ENCODE data around the gene COL4A2. TPM values are rescaled to one million over a fixed set of nuclear protein-coding genes. Genes with fewer than 3 reads are reported as not detected.

Gene COL4A2
- total and polyA plus RNA-seq, 3 experiments from 2014 or later, result not detected

- Mint-ChIP-seq H3K27ac (no peak overlapping the region), H3K9me3 (no peaks in the 10 kb centered on the region), H3K4me1 (no peaks in the 10 kb centered on the region), H3K27me3 (peaks cover 5 to 24% of the 10 kb centered on the region in 2 donors), H3K4me3 (no peak overlapping the region), H3K36me3 (no peaks in the 10 kb centered on the region)
- H3K27me3 ChIP-seq (ENCODE audit: insufficient read depth, low read length, poor library complexity, severe bottlenecking), result no peaks in the 10 kb centered on the region
- H3K36me3 ChIP-seq (ENCODE audit: insufficient read depth, low read length), result no peaks in the 10 kb centered on the region
- H3K4me1 ChIP-seq (ENCODE audit: insufficient read depth, low read length), result no peaks in the 10 kb centered on the region
- CTCF ChIA-PET, result no interaction called here
- DNase-seq, result no peak
- no peaks in the 10 kb centered on the region for H3K9me3 ChIP-seq (ENCODE audit: low read length)
- H3K4me3 ChIP-seq (ENCODE audit: low read length), result no peak overlapping the region
- POLR2A ChIA-PET, result no interaction called here
- no peak overlapping the region for H3K27ac ChIP-seq (ENCODE audit: low read depth, low read length)
Observed at GRCh38 chr13:110263404-110263803, 43.7 kb upstream of the COL4A2 start.

- no peaks in the 10 kb centered on the region for H3K4me1 Mint-ChIP-seq
- Histone ChIP-seq H3K9me3 (ENCODE audit: low read length) (no peaks in the 10 kb centered on the region), H3K27me3 (ENCODE audit: insufficient read depth, low read length, poor library complexity, severe bottlenecking) (no peaks in the 10 kb centered on the region), H3K27ac (ENCODE audit: low read depth, low read length) (no peak overlapping the region), H3K36me3 (ENCODE audit: insufficient read depth, low read length) (no peaks in the 10 kb centered on the region), H3K4me1 (ENCODE audit: insufficient read depth, low read length) (no peaks in the 10 kb centered on the region), H3K4me3 (ENCODE audit: low read length) (no peak overlapping the region)
- CTCF ChIA-PET, result interaction anchor here (1.1 kb wide), 1 partner anchor 42 kb away, joined by 3 read pairs; no protein-coding TSS in a partner anchor
- H3K4me3 Mint-ChIP-seq, result no peak overlapping the region
- peaks cover 5 to 24% of the 10 kb centered on the region in 2 donors for H3K27me3 Mint-ChIP-seq
- H3K9me3 Mint-ChIP-seq, result no peaks in the 10 kb centered on the region
- POLR2A ChIA-PET, result no interaction called here
- H3K36me3 Mint-ChIP-seq, result no peaks in the 10 kb centered on the region
- H3K27ac Mint-ChIP-seq, result no peak overlapping the region
- no peak for DNase-seq
Observed at GRCh38 chr13:110263888-110264287, 43.2 kb upstream of the COL4A2 start.

GRCh38 chr13:110264685-110265275 lies 42.3 kb upstream of the COL4A2 start:
- no peaks in the 10 kb centered on the region for H3K36me3 Mint-ChIP-seq
- no peaks in the 10 kb centered on the region for H3K4me1 Mint-ChIP-seq
- no peak overlapping the region for H3K4me3 Mint-ChIP-seq
- ChIA-PET POLR2A (no interaction called here), CTCF (interaction anchor here (1.1 kb wide), 1 partner anchor 43 kb away, joined by 3 read pairs; no protein-coding TSS in a partner anchor)
- H3K4me1 ChIP-seq (ENCODE audit: insufficient read depth, low read length), result no peaks in the 10 kb centered on the region
- no peaks in the 10 kb centered on the region for H3K9me3 Mint-ChIP-seq
- DNase-seq, result no peak
- no peak overlapping the region for H3K27ac ChIP-seq (ENCODE audit: low read depth, low read length)
- no peaks in the 10 kb centered on the region for H3K36me3 ChIP-seq (ENCODE audit: insufficient read depth, low read length)
- H3K27ac Mint-ChIP-seq, result no peak overlapping the region
- H3K27me3 Mint-ChIP-seq, result peaks cover 5 to 22% of the 10 kb centered on the region in 2 donors
- no peak overlapping the region for H3K4me3 ChIP-seq (ENCODE audit: low read length)
- no peaks in the 10 kb centered on the region for H3K27me3 ChIP-seq (ENCODE audit: insufficient read depth, low read length, poor library complexity, severe bottlenecking)
- H3K9me3 ChIP-seq (ENCODE audit: low read length), result no peaks in the 10 kb centered on the region

GRCh38 chr13:110265341-110265681 lies 41.8 kb upstream of the COL4A2 start:
- DNase-seq, result no peak
- Histone ChIP-seq H3K27ac (ENCODE audit: low read depth, low read length) (no peak overlapping the region), H3K4me1 (ENCODE audit: insufficient read depth, low read length) (no peaks in the 10 kb centered on the region), H3K4me3 (ENCODE audit: low read length) (no peak overlapping the region), H3K36me3 (ENCODE audit: insufficient read depth, low read length) (no peaks in the 10 kb centered on the region), H3K9me3 (ENCODE audit: low read length) (no peaks in the 10 kb centered on the region), H3K27me3 (ENCODE audit: insufficient read depth, low read length, poor library complexity, severe bottlenecking) (no peaks in the 10 kb centered on the region)
- Mint-ChIP-seq H3K27me3 (peaks cover 3 to 17% of the 10 kb centered on the region in 2 donors), H3K4me3 (no peak overlapping the region), H3K9me3 (no peaks in the 10 kb centered on the region), H3K4me1 (no peaks in the 10 kb centered on the region), H3K27ac (no peak overlapping the region), H3K36me3 (no peaks in the 10 kb centered on the region)
- CTCF ChIA-PET, result no interaction called here
- POLR2A ChIA-PET, result no interaction called here

GRCh38 chr13:110265682-110266430 lies 41.2 kb upstream of the COL4A2 start:
- no peak overlapping the region for H3K27ac Mint-ChIP-seq
- Histone ChIP-seq H3K4me1 (ENCODE audit: insufficient read depth, low read length) (no peaks in the 10 kb centered on the region), H3K36me3 (ENCODE audit: insufficient read depth, low read length) (no peaks in the 10 kb centered on the region), H3K27ac (ENCODE audit: low read depth, low read length) (no peak overlapping the region), H3K27me3 (ENCODE audit: insufficient read depth, low read length, poor library complexity, severe bottlenecking) (no peaks in the 10 kb centered on the region), H3K9me3 (ENCODE audit: low read length) (no peaks in the 10 kb centered on the region), H3K4me3 (ENCODE audit: low read length) (no peak overlapping the region)
- H3K36me3 Mint-ChIP-seq, result no peaks in the 10 kb centered on the region
- no peaks in the 10 kb centered on the region for H3K4me1 Mint-ChIP-seq
- H3K9me3 Mint-ChIP-seq, result no peaks in the 10 kb centered on the region
- ChIA-PET CTCF (no interaction called here), POLR2A (no interaction called here)
- no peak for DNase-seq
- no peak overlapping the region for H3K4me3 Mint-ChIP-seq
- peaks cover 3 to 14% of the 10 kb centered on the region in 2 donors for H3K27me3 Mint-ChIP-seq

GRCh38 chr13:110266431-110266809 lies 40.7 kb upstream of the COL4A2 start:
- CTCF ChIA-PET, result no interaction called here
- no peaks in the 10 kb centered on the region for H3K27me3 ChIP-seq (ENCODE audit: insufficient read depth, low read length, poor library complexity, severe bottlenecking)

GRCh38 chr13:110266983-110267382 lies 40.1 kb upstream of the COL4A2 start:
- Histone ChIP-seq H3K27me3 (ENCODE audit: insufficient read depth, low read length, poor library complexity, severe bottlenecking) (no peaks in the 10 kb centered on the region), H3K4me1 (ENCODE audit: insufficient read depth, low read length) (no peaks in the 10 kb centered on the region), H3K9me3 (ENCODE audit: low read length) (no peaks in the 10 kb centered on the region), H3K36me3 (ENCODE audit: insufficient read depth, low read length) (no peaks in the 10 kb centered on the region), H3K4me3 (ENCODE audit: low read length) (no peak overlapping the region), H3K27ac (ENCODE audit: low read depth, low read length) (no peak overlapping the region)
- Mint-ChIP-seq H3K27me3 (peaks cover 3 to 14% of the 10 kb centered on the region in 2 donors), H3K9me3 (no peaks in the 10 kb centered on the region), H3K4me1 (no peaks in the 10 kb centered on the region), H3K36me3 (no peaks in the 10 kb centered on the region), H3K4me3 (no peak overlapping the region), H3K27ac (no peak overlapping the region)
- no peak for DNase-seq
- CTCF ChIA-PET, result no interaction called here
- POLR2A ChIA-PET, result no interaction called here

More at GRCh38 chr13:110266431-110266809, 40.7 kb upstream of the COL4A2 start:
- DNase-seq, result no peak
- Mint-ChIP-seq H3K36me3 (no peaks in the 10 kb centered on the region), H3K27me3 (peaks cover 3 to 14% of the 10 kb centered on the region in 2 donors), H3K4me3 (no peak overlapping the region), H3K4me1 (no peaks in the 10 kb centered on the region), H3K27ac (no peak overlapping the region), H3K9me3 (no peaks in the 10 kb centered on the region)
- H3K36me3 ChIP-seq (ENCODE audit: insufficient read depth, low read length), result no peaks in the 10 kb centered on the region
- POLR2A ChIA-PET, result no interaction called here
- H3K4me1 ChIP-seq (ENCODE audit: insufficient read depth, low read length), result no peaks in the 10 kb centered on the region
- H3K9me3 ChIP-seq (ENCODE audit: low read length), result no peaks in the 10 kb centered on the region
- H3K27ac ChIP-seq (ENCODE audit: low read depth, low read length), result no peak overlapping the region
- no peak overlapping the region for H3K4me3 ChIP-seq (ENCODE audit: low read length)

GRCh38 chr13:110268061-110268460 lies 39.0 kb upstream of the COL4A2 start:
- peaks cover 3 to 4% of the 10 kb centered on the region in 2 donors for H3K27me3 Mint-ChIP-seq
- no peaks in the 10 kb centered on the region for H3K36me3 Mint-ChIP-seq
- CTCF ChIA-PET, result no interaction called here

More at GRCh38 chr13:110268061-110268460, 39.0 kb upstream of the COL4A2 start:
- Mint-ChIP-seq H3K4me3 (no peak overlapping the region), H3K27ac (no peak overlapping the region), H3K9me3 (no peaks in the 10 kb centered on the region), H3K4me1 (no peaks in the 10 kb centered on the region)
- Histone ChIP-seq H3K27me3 (ENCODE audit: insufficient read depth, low read length, poor library complexity, severe bottlenecking) (no peaks in the 10 kb centered on the region), H3K9me3 (ENCODE audit: low read length) (no peaks in the 10 kb centered on the region), H3K36me3 (ENCODE audit: insufficient read depth, low read length) (no peaks in the 10 kb centered on the region), H3K4me1 (ENCODE audit: insufficient read depth, low read length) (no peaks in the 10 kb centered on the region), H3K27ac (ENCODE audit: low read depth, low read length) (no peak overlapping the region), H3K4me3 (ENCODE audit: low read length) (no peak overlapping the region)
- POLR2A ChIA-PET, result no interaction called here
- no peak for DNase-seq
